ENCODE results near the gene NPHP3. TPM values are rescaled to one million over a fixed set of nuclear protein-coding genes. Genes with fewer than 3 reads are reported as not detected.
"Not testable (repeated sequence)": the region's sequence is repeated elsewhere in the genome, so short reads cannot be mapped to it uniquely, and the experiment has no call there.

NPHP3 gene
- total RNA-seq, 2 experiments from 2014 or later: 25.5 to 27.4 TPM

DNA sequence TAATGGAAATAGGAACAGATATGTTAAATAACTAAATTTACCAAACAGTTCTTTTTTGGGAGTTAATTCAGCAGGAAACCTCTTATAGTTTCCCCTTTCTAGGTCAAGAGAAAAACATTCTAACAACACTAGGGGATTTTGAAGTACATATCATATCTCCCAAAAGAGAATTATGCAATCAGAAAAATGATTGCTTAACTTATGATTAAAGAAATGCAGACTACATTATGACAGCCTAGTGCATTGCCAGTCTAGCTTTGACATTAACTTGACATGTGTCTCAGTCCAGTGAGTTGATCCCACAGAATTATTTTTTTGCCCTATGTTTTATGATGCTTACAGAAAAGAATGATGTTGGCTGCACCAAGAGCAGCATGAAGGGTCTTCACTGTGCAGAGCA, 31.7 kb upstream of the NPHP3 start:
- TF ChIP-seq, protein P1, sequence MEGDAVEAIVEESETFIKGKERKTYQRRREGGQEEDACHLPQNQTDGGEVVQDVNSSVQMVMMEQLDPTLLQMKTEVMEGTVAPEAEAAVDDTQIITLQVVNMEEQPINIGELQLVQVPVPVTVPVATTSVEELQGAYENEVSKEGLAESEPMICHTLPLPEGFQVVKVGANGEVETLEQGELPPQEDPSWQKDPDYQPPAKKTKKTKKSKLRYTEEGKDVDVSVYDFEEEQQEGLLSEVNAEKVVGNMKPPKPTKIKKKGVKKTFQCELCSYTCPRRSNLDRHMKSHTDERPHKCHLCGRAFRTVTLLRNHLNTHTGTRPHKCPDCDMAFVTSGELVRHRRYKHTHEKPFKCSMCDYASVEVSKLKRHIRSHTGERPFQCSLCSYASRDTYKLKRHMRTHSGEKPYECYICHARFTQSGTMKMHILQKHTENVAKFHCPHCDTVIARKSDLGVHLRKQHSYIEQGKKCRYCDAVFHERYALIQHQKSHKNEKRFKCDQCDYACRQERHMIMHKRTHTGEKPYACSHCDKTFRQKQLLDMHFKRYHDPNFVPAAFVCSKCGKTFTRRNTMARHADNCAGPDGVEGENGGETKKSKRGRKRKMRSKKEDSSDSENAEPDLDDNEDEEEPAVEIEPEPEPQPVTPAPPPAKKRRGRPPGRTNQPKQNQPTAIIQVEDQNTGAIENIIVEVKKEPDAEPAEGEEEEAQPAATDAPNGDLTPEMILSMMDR (IDR thresholded peaks at IDR 0.05): no peak
- POLR2A ChIA-PET: no interaction called here
- intact Hi-C loops (cut with DNase I, micrococcal nuclease): no loop called here
- Mint-ChIP-seq H3K27ac (no peak overlapping the region), H3K27me3 (peaks cover 18% of the 10 kb centered on the region), H3K9me3 (no peaks in the 10 kb centered on the region), H3K4me3 (no peak overlapping the region), H3K4me1 (ENCODE audit: low read depth) (no peaks in the 10 kb centered on the region), H3K36me3 (ENCODE audit: low read depth) (no peaks in the 10 kb centered on the region)
- ATAC-seq (ENCODE audit: poor library complexity): no peak
- CTCF ChIA-PET: no interaction called here
- H3K9me3 ChIP-seq (ENCODE audit: control insufficient read depth in 1 of 2, insufficient read depth in 1 of 2, low read length in 2 of 2): no peaks in the 10 kb centered on the region
- no peaks in the 10 kb centered on the region for H3K4me1 ChIP-seq (ENCODE audit: insufficient read depth, low read length)
- H3K27ac ChIP-seq (ENCODE audit: low read depth in 1 of 2, low read length in 2 of 2): no peak overlapping the region
- H3K27me3 ChIP-seq (ENCODE audit: control insufficient read depth in 1 of 2, insufficient read depth in 2 of 2, low read length in 2 of 2): peaks cover 0 to 3% of the 10 kb centered on the region in 2 experiments
- H3K36me3 ChIP-seq (ENCODE audit: insufficient read depth, low read length): no peaks in the 10 kb centered on the region
- no peak for DNase-seq
- H3K4me3 ChIP-seq (ENCODE audit: low read length): no peak overlapping the region

DNA sequence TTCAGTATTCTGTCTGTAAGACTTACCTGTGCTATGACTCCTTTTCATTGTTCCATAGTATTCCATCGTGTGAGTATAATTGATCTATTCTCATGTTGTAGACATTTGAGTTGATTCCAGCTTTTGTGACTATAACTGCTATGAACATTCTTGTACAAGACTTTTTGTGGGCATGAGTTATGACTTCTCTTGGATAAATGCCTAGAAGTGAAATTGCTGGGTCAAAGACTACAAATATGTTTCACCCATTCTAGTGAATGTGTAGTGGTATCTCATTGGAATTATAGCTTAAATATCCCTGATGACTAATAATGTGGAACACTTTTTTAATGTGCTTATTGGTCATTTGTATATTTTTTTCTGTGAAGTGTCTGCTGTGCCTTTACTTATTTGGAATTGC, 27.6 kb upstream of the NPHP3 start:
- TF ChIP-seq, protein P1 (IDR thresholded peaks at IDR 0.05): no peak
- H3K9me3 Mint-ChIP-seq: no peaks in the 10 kb centered on the region
- Histone ChIP-seq H3K4me3 (ENCODE audit: low read length) (no peak overlapping the region), H3K36me3 (ENCODE audit: insufficient read depth, low read length) (no peaks in the 10 kb centered on the region), H3K9me3 (ENCODE audit: control insufficient read depth in 1 of 2, insufficient read depth in 1 of 2, low read length in 2 of 2) (no peaks in the 10 kb centered on the region), H3K4me1 (ENCODE audit: insufficient read depth, low read length) (no peaks in the 10 kb centered on the region), H3K27ac (ENCODE audit: low read depth in 1 of 2, low read length in 2 of 2) (no peak overlapping the region), H3K27me3 (ENCODE audit: control insufficient read depth in 1 of 2, insufficient read depth in 2 of 2, low read length in 2 of 2) (peaks cover 3% of the 10 kb centered on the region in 2 experiments)
- H3K4me1 Mint-ChIP-seq (ENCODE audit: low read depth): no peaks in the 10 kb centered on the region
- ATAC-seq (ENCODE audit: poor library complexity) (no peak), DNase-seq (no peak)
- CTCF ChIA-PET: no interaction called here
- H3K36me3 Mint-ChIP-seq (ENCODE audit: low read depth): no peaks in the 10 kb centered on the region
- intact Hi-C loops (cut with DNase I, micrococcal nuclease): no loop called here
- H3K27ac Mint-ChIP-seq: no peak overlapping the region
- no peak overlapping the region for H3K4me3 Mint-ChIP-seq
- H3K27me3 Mint-ChIP-seq: peaks cover 30% of the 10 kb centered on the region
- POLR2A ChIA-PET: no interaction called here

DNA sequence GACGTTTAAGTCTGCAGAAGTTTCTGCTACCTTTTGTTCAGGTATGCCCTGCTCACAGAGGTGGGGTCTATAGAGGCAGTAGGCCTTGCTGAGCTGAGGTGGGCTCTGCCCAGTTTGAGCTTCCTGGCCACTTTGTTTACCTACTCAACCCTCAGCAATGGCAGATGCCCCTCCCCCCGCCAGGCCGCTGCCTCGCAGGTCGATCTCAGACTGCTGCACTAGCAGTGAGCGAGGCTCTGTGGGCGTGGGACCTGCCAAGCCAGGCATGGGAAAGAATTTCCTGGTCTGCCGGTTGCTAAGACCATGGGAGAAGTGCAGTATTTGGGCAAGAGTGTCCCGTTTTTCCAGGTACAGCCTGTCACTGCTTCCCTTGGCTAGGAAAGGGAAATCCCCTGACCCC, 24.5 kb upstream of the NPHP3 start:
- H3K4me3 Mint-ChIP-seq; H3K4me3 ChIP-seq (ENCODE audit: low read length); H3K36me3 Mint-ChIP-seq (ENCODE audit: low read depth); ATAC-seq (ENCODE audit: poor library complexity); H3K4me1 Mint-ChIP-seq (ENCODE audit: low read depth); CTCF ChIA-PET; H3K27ac Mint-ChIP-seq; H3K9me3 Mint-ChIP-seq; H3K9me3 ChIP-seq (ENCODE audit: control insufficient read depth in 1 of 2, insufficient read depth in 1 of 2, low read length in 2 of 2); H3K27ac ChIP-seq (ENCODE audit: low read depth in 1 of 2, low read length in 2 of 2); POLR2A ChIA-PET; H3K27me3 ChIP-seq (ENCODE audit: control insufficient read depth in 1 of 2, insufficient read depth in 2 of 2, low read length in 2 of 2); DNase-seq; intact Hi-C loops (cut with DNase I, micrococcal nuclease); H3K36me3 ChIP-seq (ENCODE audit: insufficient read depth, low read length); H3K4me1 ChIP-seq (ENCODE audit: insufficient read depth, low read length): not testable (repeated sequence)
- peaks cover 43% of the 10 kb centered on the region for H3K27me3 Mint-ChIP-seq

DNA sequence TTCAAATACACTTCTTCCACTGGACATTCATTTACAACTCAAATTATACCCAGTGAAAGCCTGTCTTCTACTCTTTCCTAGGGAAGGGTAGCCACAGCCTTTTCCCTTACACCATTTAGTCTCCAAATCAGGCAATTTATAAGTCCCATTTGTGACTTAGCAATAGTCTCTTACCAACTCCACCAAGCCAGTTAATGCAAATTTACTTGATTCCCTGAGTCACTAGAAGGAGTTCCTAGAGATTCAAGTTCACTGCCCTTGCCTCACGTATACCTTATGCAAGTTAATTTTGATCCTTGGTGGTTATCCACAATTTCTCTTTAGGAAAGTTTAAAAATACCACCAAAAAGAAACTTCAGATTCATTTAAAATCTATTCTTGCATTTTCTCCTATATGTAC, 16.1 kb upstream of the NPHP3 start:
- Mint-ChIP-seq H3K9me3 (no peaks in the 10 kb centered on the region), H3K27me3 (peaks cover 61% of the 10 kb centered on the region), H3K36me3 (ENCODE audit: low read depth) (no peaks in the 10 kb centered on the region), H3K27ac (no peak overlapping the region), H3K4me3 (no peak overlapping the region), H3K4me1 (ENCODE audit: low read depth) (no peaks in the 10 kb centered on the region)
- H3K36me3 ChIP-seq (ENCODE audit: insufficient read depth, low read length): no peaks in the 10 kb centered on the region
- DNase-seq (no peak), ATAC-seq (ENCODE audit: poor library complexity) (no peak)
- H3K27ac ChIP-seq (ENCODE audit: low read depth in 1 of 2, low read length in 2 of 2): no peak overlapping the region
- H3K4me1 ChIP-seq (ENCODE audit: insufficient read depth, low read length): no peaks in the 10 kb centered on the region
- CTCF ChIA-PET: no interaction called here
- TF ChIP-seq, protein P1 (IDR thresholded peaks at IDR 0.05): no peak
- peaks cover 0 to 3% of the 10 kb centered on the region in 2 experiments for H3K27me3 ChIP-seq (ENCODE audit: control insufficient read depth in 1 of 2, insufficient read depth in 2 of 2, low read length in 2 of 2)
- POLR2A ChIA-PET: no interaction called here
- no peak overlapping the region for H3K4me3 ChIP-seq (ENCODE audit: low read length)
- intact Hi-C loops (cut with DNase I, micrococcal nuclease): no loop called here
- H3K9me3 ChIP-seq (ENCODE audit: control insufficient read depth in 1 of 2, insufficient read depth in 1 of 2, low read length in 2 of 2): no peaks in the 10 kb centered on the region
